Transverse colon (tissue), 4 donors: ENCODE measurements around the gene CFLAR. TPM values are rescaled to one million over a fixed set of nuclear protein-coding genes. Genes with fewer than 3 reads are reported as not detected.

Experiments used
- DNase-seq: peaks from one replicate; pipeline ENCODE4 v3.0.0-alpha.2; 2019
- H3K27ac ChIP-seq, 4 donors: fragments of 200-600 bp; sonication (generic); 2 replicates each; pipeline ENCODE4 v1.5.1; 2016 to 2018; ENCODE audit warnings: inconsistent platforms in 4 of 4
- H3K27me3 ChIP-seq: fragments of 200-600 bp; sonication (generic); 2 replicates; pipeline ENCODE4 v1.5.1; 2017; ENCODE audit warnings: inconsistent platforms
- H3K36me3 ChIP-seq, 4 donors: fragments of 200-600 bp; sonication (generic); 2 replicates each; pipeline ENCODE4 v1.5.1; 2017 to 2019; ENCODE audit warnings: inconsistent platforms in 4 of 4
- H3K4me1 ChIP-seq, 4 donors: fragments of 200-600 bp; sonication (generic); 2 replicates each; pipeline ENCODE4 v1.5.1; 2017 to 2020; ENCODE audit warnings: inconsistent platforms in 4 of 4
- H3K4me3 ChIP-seq, 4 donors: fragments of 200-600 bp; sonication (generic); 1 replicate in 1 of 4; 2 replicates in 3 of 4; pipeline versions ENCODE4 v1.5.1 to v1.6.1; 2017 to 2019; ENCODE audit warnings: inconsistent platforms in 4 of 4
- H3K9me3 ChIP-seq, 2 donors: fragments of 200-600 bp; sonication (generic); 2 replicates each; pipeline ENCODE4 v1.5.1; 2017 to 2019; ENCODE audit warnings: inconsistent platforms in 2 of 2
- CTCF ChIP-seq, 5 experiments: fragments of 200-600 bp in 3 of 5; fragments of 450-650 bp in 2 of 5; sonication (generic) in 3 of 5; IDR thresholded peaks; 1 replicate in 2 of 5; 2 replicates in 3 of 5; pipeline ENCODE4 v1.5.1; 2016 to 2017; ENCODE audit warnings: antibody characterized with exemption in 5 of 5, inconsistent platforms in 3 of 5, mild to moderate bottlenecking in 2 of 5, moderate library complexity in 1 of 5
- EP300 ChIP-seq: sonication (generic); formaldehyde crosslinking; IDR thresholded peaks from one replicate; pipeline ENCODE4 v1.6.1; 2017; ENCODE audit warnings: antibody characterized with exemption, low read depth
- POLR2A ChIP-seq: fragments of 450-650 bp; IDR thresholded peaks from one replicate; pipeline ENCODE4 v1.6.1; 2016; ENCODE audit warnings: antibody characterized with exemption, mild to moderate bottlenecking, moderate library complexity
- POLR2AphosphoS5 ChIP-seq, 3 donors: sonication (generic); formaldehyde crosslinking; IDR thresholded peaks; one replicate each; pipeline ENCODE4 v1.6.1; 2016; ENCODE audit warnings: antibody characterized with exemption in 3 of 3
- WGBS, 2 donors: methylation state at CpG; one replicate each; pipeline ENCODE4 v1.1.5; 2018; ENCODE audit warnings: low coverage in 1 of 2; 5-methylcytosine and 5-hydroxymethylcytosine counted together
- in situ Hi-C, 4 donors: fragments of 200-750 bp; cut with MboI; loops; one replicate each; pipeline versions ENCODE4 v1.15.0 to v1.15.1; 2017; ENCODE audit warnings: low sequenced_read_pairs in 3 of 4, low pct_ligation_motif_present in 1 of 4, low pct_unique_long_range_greater_than_20kb in 1 of 4
- intact Hi-C: fragments of 100-400 bp; cut with DNase I; formaldehyde crosslinking; loops from one replicate; pipeline ENCODE4 v1.15.1; 2023; ENCODE audit warnings: low total_unique reads
- total RNA-seq, 4 donors: library from RNA; depleted of rRNA; stranded (reverse); fragments of >200 nt; gene quantifications; one replicate each; pipeline ENCODE4 v1.1.0, GENCODE V29; 2016

The CFLAR gene
- total RNA-seq, 4 donors from 2014 or later, result 148 to 449 (median 323) TPM

GRCh38 chr2:201090574-201090973 lies 25.4 kb upstream of the CFLAR start:
- TF ChIP-seq CTCF (IDR thresholded peaks at IDR 0.05), result no peak
- no peak for TF ChIP-seq EP300
- no peak for TF ChIP-seq POLR2AphosphoS5 (IDR thresholded peaks at IDR 0.05)
- DNase-seq, result no peak
- 79 to 86% methylated on average over 2 to 4 of the region's 4 CpGs for WGBS, 2 donors
- no peak overlapping the region for H3K27ac ChIP-seq
- H3K4me3 ChIP-seq, result no peak overlapping the region
- no peaks in the 10 kb centered on the region for H3K27me3 ChIP-seq
- peaks cover 0 to 25% (median 4%) of the 10 kb centered on the region in 4 donors for H3K36me3 ChIP-seq
- H3K9me3 ChIP-seq, result no peaks in the 10 kb centered on the region
- no peaks in the 10 kb centered on the region for H3K4me1 ChIP-seq
- in situ Hi-C loops, result no loop called here
- intact Hi-C loops, result no loop called here

- Histone ChIP-seq H3K4me1 (no peaks in the 10 kb centered on the region), H3K27me3 (no peaks in the 10 kb centered on the region), H3K9me3 (no peaks in the 10 kb centered on the region), H3K27ac (no peak overlapping the region), H3K36me3 (peaks cover 0 to 2% (median 0%) of the 10 kb centered on the region in 4 donors), H3K4me3 (no peak overlapping the region)
- TF ChIP-seq CTCF (IDR thresholded peaks at IDR 0.05) (no peak), POLR2A (no peak), EP300 (no peak), POLR2AphosphoS5 (IDR thresholded peaks at IDR 0.05) (peak in 1 of 3 donors; percentile 16)
- in situ Hi-C loops (no loop called here), intact Hi-C loops (no loop called here)
- no peak for DNase-seq
- WGBS, 2 donors, result 91 to 100% methylated on average over 4 to 5 of the region's 5 CpGs
Measured at GRCh38 chr2:201093573-201093972, 22.4 kb upstream of the CFLAR start.

GRCh38 chr2:201100497-201100896 lies 15.5 kb upstream of the CFLAR start:
- Histone ChIP-seq H3K9me3 (no peaks in the 10 kb centered on the region), H3K36me3 (no peaks in the 10 kb centered on the region), H3K27ac (no peak overlapping the region), H3K4me3 (no peak overlapping the region), H3K27me3 (no peaks in the 10 kb centered on the region), H3K4me1 (peaks cover 0 to 9% (median 2%) of the 10 kb centered on the region in 4 donors)
- in situ Hi-C loops (no loop called here), intact Hi-C loops (no loop called here)
- TF ChIP-seq POLR2A (no peak), EP300 (no peak), CTCF (IDR thresholded peaks at IDR 0.05) (no peak), POLR2AphosphoS5 (IDR thresholded peaks at IDR 0.05) (no peak)
- WGBS, 2 donors, result 94% methylated on average over 3 of the region's 3 CpGs; no CpG with 5 or more reads in 1 of the 2 donors
- DNase-seq, result no peak

- Histone ChIP-seq H3K4me3 (no peak overlapping the region), H3K4me1 (peaks cover 0 to 9% (median 2%) of the 10 kb centered on the region in 4 donors), H3K27ac (no peak overlapping the region), H3K27me3 (no peaks in the 10 kb centered on the region), H3K9me3 (no peaks in the 10 kb centered on the region), H3K36me3 (no peaks in the 10 kb centered on the region)
- TF ChIP-seq CTCF (IDR thresholded peaks at IDR 0.05) (no peak), EP300 (no peak), POLR2A (no peak), POLR2AphosphoS5 (IDR thresholded peaks at IDR 0.05) (no peak)
- no peak for DNase-seq
- WGBS, 2 donors, result 87 to 100% methylated on average over 1 of the region's 1 CpG
- in situ Hi-C loops, result no loop called here
- intact Hi-C loops, result no loop called here
Measured at GRCh38 chr2:201105759-201106158, 10.2 kb upstream of the CFLAR start.
